A549 (cell line): ENCODE results near the gene CDR2. TPM values are rescaled to one million over a fixed set of nuclear protein-coding genes. Genes with fewer than 3 reads are reported as not detected.
"Not testable (repeated sequence)": the region's sequence is repeated elsewhere in the genome, so short reads cannot be mapped to it uniquely, and the experiment has no call there.

Source experiments
- ATAC-seq, 2 experiments: fragments of 200-7000 bp in 1 of 2; fragments of >200 bp in 1 of 2; cut with Nextera tagmentation in 1 of 2; cut with Tn5 transposase in 1 of 2; 3 replicates each; pipeline versions ENCODE4 v1.8.0 to v1.9.1; 2018 to 2020; ENCODE audit warnings: mild to moderate bottlenecking in 1 of 2, moderate library complexity in 1 of 2
- CTCF ChIA-PET: fragments of 300-600 bp; sonication (Branson Sonifier 250); formaldehyde crosslinking; extraction: SDS; loops from one replicate; lab custom pipeline; 2021; ENCODE audit warnings: antibody characterized with exemption, inconsistent platforms; lab: Yijun Ruan, JAX
- POLR2A ChIA-PET: fragments of 350-600 bp; formaldehyde crosslinking; extraction: SDS; loops from one replicate; lab custom pipeline; 2021; ENCODE audit warnings: antibody characterized with exemption, inconsistent platforms; lab: Yijun Ruan, JAX
- DNase-seq, 2 experiments: peaks; one replicate each; pipeline versions ENCODE4 v3.0.0 to v3.0.0-alpha.2; 2011 to 2016; ENCODE audit warnings: low read depth in 1 of 2, low spot score in 1 of 2
- FAIRE-seq: peaks from 2 replicates; lab custom pipeline; 2011; peaks lifted over from hg19 to GRCh38; lab: Jason Lieb, UNC
- H3K27ac ChIP-seq, 2 experiments: fragments of >200 bp; sonication (Bioruptor Twin); formaldehyde crosslinking; 3 replicates each; pipeline ENCODE4 v1.5.1; 2016 to 2017
- H3K4me1 ChIP-seq: fragments of >200 bp; sonication (Bioruptor Twin); formaldehyde crosslinking; 3 replicates; pipeline ENCODE4 v1.6.1; 2016
- H3K4me2 ChIP-seq: fragments of >200 bp; sonication (Bioruptor Twin); formaldehyde crosslinking; 3 replicates; pipeline ENCODE4 v1.6.1; 2016
- H3K4me3 ChIP-seq: fragments of >200 bp; sonication (Bioruptor Twin); formaldehyde crosslinking; 3 replicates; pipeline ENCODE4 v1.5.1; 2016
- H3K9me3 ChIP-seq: fragments of >200 bp; sonication (Bioruptor Twin); formaldehyde crosslinking; 3 replicates; pipeline ENCODE4 v1.6.1; 2016
- ATOH8 ChIP-seq: fragments of 250-450 bp; sonication (Bioruptor Pico); IDR thresholded peaks from 2 replicates; pipeline ENCODE4 v1.5.0; 2020; ENCODE audit warnings: low read depth, mild to moderate bottlenecking, moderate library complexity
- CBX8 ChIP-seq: fragments of 200-600 bp; sonication (generic); IDR thresholded peaks from 2 replicates; pipeline ENCODE4 v1.6.1; 2016
- FOSL2 ChIP-seq, 2 experiments: fragments of 450-650 bp in 1 of 2; fragments of >200 bp in 1 of 2; sonication (Bioruptor Twin) in 1 of 2; formaldehyde crosslinking; IDR thresholded peaks; 2 replicates each; pipeline versions ENCODE4 v1.5.0 to v1.6.1; 2016 to 2020; ENCODE audit warnings: mild to moderate bottlenecking in 1 of 2, moderate library complexity in 1 of 2
- FOXS1 ChIP-seq: fragments of 250-450 bp; sonication (Bioruptor Pico); IDR thresholded peaks from 2 replicates; pipeline ENCODE4 v1.5.0; 2020; ENCODE audit warnings: mild to moderate bottlenecking, moderate library complexity
- GATA3 ChIP-seq: IDR thresholded peaks from 2 replicates; pipeline ENCODE4 v1.6.1; 2012; ENCODE audit warnings: borderline replicate concordance
- HES2 ChIP-seq: fragments of >200 bp; sonication (Bioruptor Twin); formaldehyde crosslinking; IDR thresholded peaks from 2 replicates; pipeline ENCODE4 v1.6.1; 2016
- JUNB ChIP-seq: fragments of >200 bp; sonication (Bioruptor Twin); formaldehyde crosslinking; IDR thresholded peaks from 2 replicates; pipeline ENCODE4 v1.6.1; 2016
- KDM1A ChIP-seq: fragments of 200-600 bp; sonication (generic); IDR thresholded peaks from 2 replicates; pipeline ENCODE4 v1.6.1; 2016; ENCODE audit warnings: low read depth, mild to moderate bottlenecking
- NR3C1 ChIP-seq: fragments of >200 bp; sonication (Bioruptor Twin); formaldehyde crosslinking; IDR thresholded peaks from 3 replicates; pipeline ENCODE4 v1.6.1; 2017
- PBX3 ChIP-seq: IDR thresholded peaks from 2 replicates; pipeline ENCODE4 v1.6.1; 2012
- POLR2AphosphoS2 ChIP-seq: conservative IDR thresholded peaks from 2 replicates; pipeline ENCODE4 v1.6.1; 2012; ENCODE audit warnings: low read length, improper control_type of control experiment, inconsistent platforms
- RCOR1 ChIP-seq: fragments of 150-350 bp; IDR thresholded peaks from 2 replicates; pipeline ENCODE4 v1.6.1; 2014; ENCODE audit warnings: antibody characterized with exemption, low read length, low read depth
- RNF2 ChIP-seq: fragments of 200-600 bp; sonication (generic); IDR thresholded peaks from 2 replicates; pipeline ENCODE4 v1.6.1; 2016; ENCODE audit warnings: low read depth, mild to moderate bottlenecking, antibody characterized with exemption, moderate library complexity, borderline replicate concordance
- SREBF2 ChIP-seq: fragments of 450-650 bp; IDR thresholded peaks from 2 replicates; pipeline ENCODE4 v1.6.1; 2014; ENCODE audit warnings: mild to moderate bottlenecking, moderate library complexity
- WGBS: methylation state at CpG from one replicate; pipeline ENCODE4 v1.1.6; 2017; ENCODE audit errors: missing lambda C conversion rate; 5-methylcytosine and 5-hydroxymethylcytosine counted together
- polyA plus RNA-seq, 4 experiments: library from polyadenylated mRNA; depleted of rRNA in 3 of 4; stranded (reverse); fragments of >200 nt; fragmentation: RNase III in 1 of 4; extraction: RNeasy Plus Mini Kit Qiagen cat#74134 plus additional on column Dnase treatment in 1 of 4; gene quantifications; 2 replicates in 3 of 4; 3 replicates in 1 of 4; pipeline ENCODE4 v1.2.3, GENCODE V29; 2011 to 2017
- TF ChIP-seq, protein P1 (sequence below): fragments of 250-450 bp; sonication (Bioruptor Pico); IDR thresholded peaks from 2 replicates; pipeline ENCODE4 v1.5.0; 2021; ENCODE audit warnings: mild to moderate bottlenecking, moderate library complexity, borderline replicate concordance

CDR2 gene
- polyA plus RNA-seq, 2 of the 4 experiments (the other 2 are of a cell fraction): 29.3 to 44.3 TPM

GRCh38 chr16:22353191-22353919 lies 21.1 kb downstream of the CDR2 start:
- ChIA-PET POLR2A (no interaction called here), CTCF (interaction anchor here (1.0 to 1.7 kb wide), 5 partner anchors 9 to 1165 kb away, joined by 3 to 6 read pairs (median 5); no protein-coding TSS in a partner anchor)
- ATAC-seq (peak; percentile 69 to 80), FAIRE-seq (no peak), DNase-seq (peak in 1 of 2 experiments; percentile 54)
- 8% methylated on average over 3 of the region's 3 CpGs for WGBS
- no peak overlapping the region for H3K4me3 ChIP-seq
- peak overlapping the region; percentile 67 for H3K4me2 ChIP-seq
- no peaks in the 10 kb centered on the region for H3K9me3 ChIP-seq
- peaks cover 45% of the 10 kb centered on the region for H3K4me1 ChIP-seq
- peak overlapping the region; percentile 74 to 80 for H3K27ac ChIP-seq
- TF ChIP-seq JUNB (peak; percentile 59), PBX3 (no peak), FOSL2 (IDR thresholded peaks at IDR 0.05) (peak; percentile 80), FOSL2 (CRISPR knock-in tag; IDR thresholded peaks at IDR 0.05) (peak; percentile 87)

DNA sequence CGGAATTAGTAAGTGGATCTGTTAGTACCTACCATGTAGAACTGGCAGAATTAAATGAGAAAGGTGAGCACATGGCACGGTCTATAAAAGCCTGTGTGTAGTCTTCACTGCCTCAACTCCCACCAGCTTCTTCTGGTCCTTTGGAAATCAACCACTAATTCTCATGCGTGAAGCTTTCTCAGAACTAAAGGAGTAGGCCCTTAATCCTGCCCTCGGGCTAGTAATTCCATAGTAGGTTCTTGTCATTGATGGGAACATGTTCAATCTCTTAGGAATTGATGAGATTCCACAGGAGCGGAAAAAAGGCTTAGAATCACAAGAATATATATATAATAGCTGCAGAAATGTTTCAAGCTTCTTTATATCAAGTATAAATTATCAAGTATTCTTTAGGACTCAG lies 21.7 kb downstream of the CDR2 start:
- peak overlapping the region; percentile 74 to 80 for H3K27ac ChIP-seq
- no peak for FAIRE-seq
- H3K4me2 ChIP-seq: peak overlapping the region; percentile 67
- 88% methylated on average over 5 of the region's 5 CpGs for WGBS
- H3K4me1 ChIP-seq: peaks cover 38% of the 10 kb centered on the region
- no peak for DNase-seq
- CTCF ChIA-PET: interaction anchor here (1.0 to 1.7 kb wide), 2 partner anchors 16 to 34 kb away, joined by 3 to 6 read pairs; no protein-coding TSS in a partner anchor
- H3K9me3 ChIP-seq: no peaks in the 10 kb centered on the region
- TF ChIP-seq FOXS1 (CRISPR knock-in tag): no peak
- H3K4me3 ChIP-seq: no peak overlapping the region
- POLR2A ChIA-PET: interaction anchor here (0.6 kb wide), 1 partner anchor 12 kb away, joined by 6 read pairs; no protein-coding TSS in a partner anchor
- ATAC-seq: no peak

DNA sequence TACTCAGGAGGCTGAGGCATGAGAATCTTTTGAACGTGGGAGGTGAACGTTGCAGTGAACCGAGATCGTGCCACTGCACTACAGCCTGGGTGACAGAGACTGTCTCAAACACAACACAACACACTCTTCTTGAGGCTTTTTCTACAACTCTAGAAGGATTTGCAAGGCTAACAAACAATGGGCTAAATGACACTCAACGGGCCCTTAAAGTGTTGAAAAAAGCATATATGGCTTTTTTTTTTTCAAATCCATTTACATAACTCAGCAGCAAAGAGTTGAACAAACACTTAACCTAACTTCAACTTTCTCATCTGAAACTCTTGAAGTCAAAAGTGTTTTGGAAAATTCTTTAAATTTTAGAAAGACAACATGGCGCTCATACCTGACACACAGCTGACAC lies 22.3 kb downstream of the CDR2 start:
- CTCF ChIA-PET: interaction anchor here (1.7 kb wide), 1 partner anchor 34 kb away, joined by 6 read pairs; no protein-coding TSS in a partner anchor
- WGBS: 97% methylated on average over 6 of the region's 6 CpGs

DNA sequence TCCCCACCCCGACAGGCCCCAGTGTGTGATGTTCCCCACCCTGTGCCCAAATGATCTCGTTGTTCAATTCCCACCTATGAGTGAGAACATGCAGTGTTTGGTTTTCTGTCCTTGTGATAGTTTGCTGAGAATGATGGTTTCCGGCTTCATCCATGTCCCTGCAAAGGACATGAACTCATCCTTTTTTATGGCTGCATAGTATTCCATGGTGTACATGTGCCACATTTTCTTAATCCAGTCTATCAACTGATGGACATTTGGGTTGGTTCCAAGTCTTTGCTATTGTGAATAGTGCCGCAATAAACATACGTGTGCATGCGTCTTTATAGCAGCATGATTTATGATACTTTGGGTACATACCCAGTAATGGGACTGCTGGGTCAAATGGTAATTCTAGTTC lies 23.4 kb downstream of the CDR2 start:
- CTCF ChIA-PET: interaction anchor here (0.8 to 1.0 kb wide), 2 partner anchors 15 to 29 kb away, joined by 3 read pairs; no protein-coding TSS in a partner anchor
- H3K27ac ChIP-seq, H3K9me3 ChIP-seq, H3K4me3 ChIP-seq, DNase-seq, ATAC-seq, H3K4me2 ChIP-seq, FAIRE-seq, POLR2A ChIA-PET: not testable (repeated sequence)
- 98% methylated on average over 6 of the region's 6 CpGs for WGBS
- H3K4me1 ChIP-seq: peaks cover 37% of the 10 kb centered on the region

More for the DNA sequence above, 22.3 kb downstream of the CDR2 start:
- Histone ChIP-seq H3K4me2 (no peak overlapping the region), H3K4me3 (no peak overlapping the region), H3K9me3 (no peaks in the 10 kb centered on the region)
- POLR2A ChIA-PET: interaction anchor here (0.6 kb wide), 1 partner anchor 12 kb away, joined by 6 read pairs; no protein-coding TSS in a partner anchor
- no peak for ATAC-seq
- no peak for TF ChIP-seq RNF2
- TF ChIP-seq, protein P1, sequence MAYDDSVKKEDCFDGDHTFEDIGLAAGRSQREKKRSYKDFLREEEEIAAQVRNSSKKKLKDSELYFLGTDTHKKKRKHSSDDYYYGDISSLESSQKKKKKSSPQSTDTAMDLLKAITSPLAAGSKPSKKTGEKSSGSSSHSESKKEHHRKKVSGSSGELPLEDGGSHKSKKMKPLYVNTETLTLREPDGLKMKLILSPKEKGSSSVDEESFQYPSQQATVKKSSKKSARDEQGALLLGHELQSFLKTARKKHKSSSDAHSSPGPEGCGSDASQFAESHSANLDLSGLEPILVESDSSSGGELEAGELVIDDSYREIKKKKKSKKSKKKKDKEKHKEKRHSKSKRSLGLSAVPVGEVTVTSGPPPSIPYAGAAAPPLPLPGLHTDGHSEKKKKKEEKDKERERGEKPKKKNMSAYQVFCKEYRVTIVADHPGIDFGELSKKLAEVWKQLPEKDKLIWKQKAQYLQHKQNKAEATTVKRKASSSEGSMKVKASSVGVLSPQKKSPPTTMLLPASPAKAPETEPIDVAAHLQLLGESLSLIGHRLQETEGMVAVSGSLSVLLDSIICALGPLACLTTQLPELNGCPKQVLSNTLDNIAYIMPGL (CRISPR knock-in tag): no peak
- no peak for TF ChIP-seq RCOR1
- no peak for TF ChIP-seq GATA3
- no peak for TF ChIP-seq KDM1A
- TF ChIP-seq HES2: no peak
- TF ChIP-seq CBX8: no peak
- no peak for TF ChIP-seq ATOH8 (CRISPR knock-in tag)
- no peak for TF ChIP-seq SREBF2
- no peak for TF ChIP-seq POLR2AphosphoS2
- no peak for TF ChIP-seq NR3C1
- TF ChIP-seq, all 56 proteins: peak for 0
- peak overlapping the region in 1 of 2 experiments; percentile 80; a peak in 4 of 6 replicates for H3K27ac ChIP-seq
- FAIRE-seq (no peak), DNase-seq (no peak)
- peaks cover 37% of the 10 kb centered on the region for H3K4me1 ChIP-seq
